Activated naive CD4-positive, alpha-beta T cell treated with anti-CD3 and anti-CD28 coated beads, Interleukin-2, amount 50 U/mL, for 72 hours (primary cell): Measurements from ENCODE around the gene OR8A1. TPM values are rescaled to one million over a fixed set of nuclear protein-coding genes. Genes with fewer than 3 reads are reported as not detected.

Experiments
- total RNA-seq, 2 donors: library from RNA; stranded (reverse); gene quantifications; one replicate each; pipeline ENCODE4 v1.2.3, GENCODE V29; 2022

The OR8A1 gene
- total RNA-seq, 2 donors from 2014 or later: not detected

Other genes starting within 250 kb of the OR8A1 start
- gene OR8D2, start 249.8 kb upstream of the OR8A1 start, total RNA-seq: not detected
- gene OR8B2, start 185.5 kb upstream of the OR8A1 start, total RNA-seq: not detected
- gene OR8B3, start 171.0 kb upstream of the OR8A1 start, total RNA-seq: not detected
- not detected for gene OR8B4, start 145.1 kb upstream of the OR8A1 start, total RNA-seq
- not detected for gene OR8B8, start 124.3 kb upstream of the OR8A1 start, total RNA-seq
- not detected for gene OR8B12, start 26.3 kb upstream of the OR8A1 start, total RNA-seq
- not detected for gene PANX3, start 41.4 kb downstream of the OR8A1 start, total RNA-seq
- gene TBRG1, start 52.9 kb downstream of the OR8A1 start, total RNA-seq: 10 to 100 TPM; 29.4 to 33.2 TPM
- gene SIAE, start 103.7 kb downstream of the OR8A1 start, total RNA-seq: 10 to 100 TPM in 1 of 2 donors, 1 to 10 TPM in 1; 7.6 to 12.3 TPM
- gene SPA17, start 103.9 kb downstream of the OR8A1 start, total RNA-seq: 1 to 10 TPM; 1.9 to 2.6 TPM
- 10 to 100 TPM; 12.0 to 12.2 TPM for gene NRGN, start 169.9 kb downstream of the OR8A1 start, total RNA-seq
- not detected for gene VSIG2, start 182.3 kb downstream of the OR8A1 start, total RNA-seq
- 1 to 10 TPM in 1 of 2 donors, under 1 TPM in 1; 0.36 to 1.7 TPM for gene ESAM, start 192.3 kb downstream of the OR8A1 start, total RNA-seq
- gene MSANTD2, start 230.4 kb downstream of the OR8A1 start, total RNA-seq: 1 to 10 TPM; 3.6 to 8.4 TPM